PFSK-1 (cell line): ENCODE data around the gene SUSD3.

Experiments used
- FOXP2 ChIP-seq: optimal IDR thresholded peaks from 2 replicates; pipeline ENCODE3; 2011; ENCODE audit warnings: borderline replicate concordance, control low read depth, inconsistent platforms; ENCODE audit not compliant: insufficient read depth; ENCODE audit errors: extremely low read length, extremely low read depth
- POLR2AphosphoS5 ChIP-seq: IDR thresholded peaks from 2 replicates; pipeline ENCODE4 v1.6.1; 2012; ENCODE audit warnings: low read depth, mild to moderate bottlenecking, control low read depth, low read length, moderate library complexity
- SIN3A ChIP-seq: IDR thresholded peaks from 2 replicates; pipeline ENCODE4 v1.6.1; 2012; ENCODE audit warnings: mild to moderate bottlenecking, low read length, moderate library complexity, borderline replicate concordance; ENCODE audit not compliant: insufficient read depth
- TAF1 ChIP-seq: IDR thresholded peaks from 2 replicates; pipeline ENCODE4 v1.6.1; 2012; ENCODE audit warnings: low read length, control low read depth, borderline replicate concordance; ENCODE audit not compliant: insufficient read depth
- TF ChIP-seq, protein P1 (sequence below), 2 experiments: IDR thresholded peaks; 2 replicates each; pipeline versions ENCODE4 v1.6.1 to v1.8.0; 2011 to 2012; ENCODE audit warnings: low read depth in 2 of 2, low read length in 2 of 2, control low read depth in 1 of 2, inconsistent platforms in 1 of 2, mild to moderate bottlenecking in 1 of 2, moderate library complexity in 1 of 2; ENCODE audit not compliant: insufficient read depth in 1 of 2

SUSD3 gene

DNA sequence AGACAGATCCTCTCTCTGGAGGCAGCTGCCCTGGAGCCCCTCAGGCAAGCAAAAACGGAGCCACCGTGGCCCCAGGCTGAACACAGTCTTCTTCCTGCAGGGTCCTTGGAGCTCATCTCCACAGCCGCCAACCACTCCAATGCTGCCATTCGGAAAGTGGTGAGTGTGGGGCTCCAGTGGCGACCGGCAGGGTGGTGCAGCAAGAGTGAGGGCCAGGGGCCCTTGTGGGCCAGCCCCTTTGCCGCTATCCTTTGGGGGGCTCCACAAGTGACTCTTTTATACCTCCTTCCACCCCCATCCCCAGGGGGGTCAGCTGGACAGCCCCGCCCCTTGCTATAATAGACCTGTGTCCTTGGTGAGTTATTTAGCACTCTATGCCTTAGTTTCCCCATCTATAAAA lies 47.4 kb upstream of the SUSD3 start:
- TF ChIP-seq TAF1 (no peak), FOXP2 (no peak), SIN3A (no peak), POLR2AphosphoS5 (no peak)
- TF ChIP-seq, protein P1, sequence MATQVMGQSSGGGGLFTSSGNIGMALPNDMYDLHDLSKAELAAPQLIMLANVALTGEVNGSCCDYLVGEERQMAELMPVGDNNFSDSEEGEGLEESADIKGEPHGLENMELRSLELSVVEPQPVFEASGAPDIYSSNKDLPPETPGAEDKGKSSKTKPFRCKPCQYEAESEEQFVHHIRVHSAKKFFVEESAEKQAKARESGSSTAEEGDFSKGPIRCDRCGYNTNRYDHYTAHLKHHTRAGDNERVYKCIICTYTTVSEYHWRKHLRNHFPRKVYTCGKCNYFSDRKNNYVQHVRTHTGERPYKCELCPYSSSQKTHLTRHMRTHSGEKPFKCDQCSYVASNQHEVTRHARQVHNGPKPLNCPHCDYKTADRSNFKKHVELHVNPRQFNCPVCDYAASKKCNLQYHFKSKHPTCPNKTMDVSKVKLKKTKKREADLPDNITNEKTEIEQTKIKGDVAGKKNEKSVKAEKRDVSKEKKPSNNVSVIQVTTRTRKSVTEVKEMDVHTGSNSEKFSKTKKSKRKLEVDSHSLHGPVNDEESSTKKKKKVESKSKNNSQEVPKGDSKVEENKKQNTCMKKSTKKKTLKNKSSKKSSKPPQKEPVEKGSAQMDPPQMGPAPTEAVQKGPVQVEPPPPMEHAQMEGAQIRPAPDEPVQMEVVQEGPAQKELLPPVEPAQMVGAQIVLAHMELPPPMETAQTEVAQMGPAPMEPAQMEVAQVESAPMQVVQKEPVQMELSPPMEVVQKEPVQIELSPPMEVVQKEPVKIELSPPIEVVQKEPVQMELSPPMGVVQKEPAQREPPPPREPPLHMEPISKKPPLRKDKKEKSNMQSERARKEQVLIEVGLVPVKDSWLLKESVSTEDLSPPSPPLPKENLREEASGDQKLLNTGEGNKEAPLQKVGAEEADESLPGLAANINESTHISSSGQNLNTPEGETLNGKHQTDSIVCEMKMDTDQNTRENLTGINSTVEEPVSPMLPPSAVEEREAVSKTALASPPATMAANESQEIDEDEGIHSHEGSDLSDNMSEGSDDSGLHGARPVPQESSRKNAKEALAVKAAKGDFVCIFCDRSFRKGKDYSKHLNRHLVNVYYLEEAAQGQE (IDR thresholded peaks at IDR 0.05; ENCODE audit: insufficient read depth in 1 of 2, low read depth in 2 of 2, low read length in 2 of 2) = no peak

DNA sequence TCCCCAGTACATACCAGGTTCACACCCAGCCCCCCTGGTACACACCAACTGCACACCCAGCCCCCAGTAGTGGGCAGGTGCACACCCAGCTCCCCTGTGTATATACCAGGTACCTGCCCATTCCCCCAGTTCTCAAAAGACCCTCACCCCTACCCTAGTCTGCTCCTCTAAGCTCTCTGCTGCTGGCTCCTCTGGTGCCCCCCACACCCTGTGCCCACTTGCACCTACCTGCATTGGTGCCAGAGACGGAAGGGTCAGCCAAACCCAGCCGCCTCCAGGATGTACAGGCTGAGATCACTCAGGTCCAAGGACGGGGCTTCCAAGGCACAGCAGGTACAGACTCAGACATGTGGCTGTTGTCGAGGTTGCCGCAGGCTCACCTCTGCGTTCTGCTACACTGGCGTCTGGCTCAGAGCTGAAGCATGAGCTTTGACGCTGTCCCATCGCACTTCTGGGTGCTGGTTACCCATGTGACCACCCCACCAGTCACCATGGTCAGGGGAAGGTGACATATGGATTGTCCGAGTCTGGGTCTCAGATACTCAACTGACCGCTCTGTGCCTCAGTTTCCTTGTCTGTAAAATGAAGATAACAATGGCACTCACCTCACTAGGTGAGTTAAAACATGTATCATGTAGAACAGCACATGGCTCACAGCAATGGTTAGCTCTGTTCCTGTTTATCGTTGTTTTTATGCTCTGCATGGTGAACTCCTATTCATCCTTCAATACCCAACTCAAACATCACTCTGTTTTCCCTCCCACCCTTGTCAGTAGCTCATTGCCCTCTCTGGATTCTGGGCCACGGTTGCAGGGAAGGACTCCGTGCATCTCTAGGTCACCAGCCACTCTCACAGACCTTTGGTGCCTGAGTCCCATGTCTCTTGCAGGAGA lies 45.3 kb upstream of the SUSD3 start:
- TF ChIP-seq SIN3A (no peak), TAF1 (no peak), FOXP2 (no peak), POLR2AphosphoS5 (no peak)
- TF ChIP-seq, protein P1 (IDR thresholded peaks at IDR 0.05; ENCODE audit: insufficient read depth in 1 of 2, low read depth in 2 of 2, low read length in 2 of 2) = no peak

DNA sequence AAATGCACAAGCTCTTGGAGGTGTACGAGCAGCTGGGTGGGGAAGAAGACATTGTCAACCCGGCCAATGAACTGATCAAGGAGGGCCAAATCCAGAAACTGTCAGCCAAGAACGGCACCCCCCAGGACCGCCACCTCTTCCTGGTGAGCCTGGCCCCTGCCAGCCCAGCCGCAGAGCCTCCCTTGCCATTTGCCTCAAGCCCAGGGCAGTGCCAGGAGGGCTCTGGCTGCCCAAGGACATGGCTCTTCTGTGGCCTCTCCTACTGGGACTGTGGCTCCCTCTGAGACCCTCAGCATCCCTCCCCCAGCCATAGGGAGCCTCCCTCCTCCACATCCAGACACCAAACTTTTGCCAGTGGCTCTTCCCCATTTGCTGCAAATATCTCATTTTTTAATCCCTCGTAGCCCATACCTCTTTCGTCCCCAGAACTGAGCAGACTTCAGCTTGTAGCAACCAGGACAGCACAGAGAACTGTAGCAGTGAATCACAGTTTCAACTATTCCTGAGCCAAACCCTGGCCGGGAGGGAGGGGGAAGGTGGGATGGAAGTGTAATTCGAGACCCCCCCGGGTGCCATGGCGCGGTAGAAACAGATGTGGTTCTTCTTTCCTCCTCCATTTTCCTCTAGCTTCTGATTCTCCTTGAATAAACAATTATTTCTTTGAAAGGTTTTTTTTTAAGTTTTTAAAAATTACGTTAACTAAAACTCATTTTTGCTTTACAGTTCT lies 44.5 kb upstream of the SUSD3 start:
- no peak for TF ChIP-seq TAF1
- TF ChIP-seq, protein P1 (IDR thresholded peaks at IDR 0.05; ENCODE audit: insufficient read depth in 1 of 2, low read depth in 2 of 2, low read length in 2 of 2) = no peak
- TF ChIP-seq FOXP2 = no peak
- no peak for TF ChIP-seq POLR2AphosphoS5
- TF ChIP-seq SIN3A = no peak

DNA sequence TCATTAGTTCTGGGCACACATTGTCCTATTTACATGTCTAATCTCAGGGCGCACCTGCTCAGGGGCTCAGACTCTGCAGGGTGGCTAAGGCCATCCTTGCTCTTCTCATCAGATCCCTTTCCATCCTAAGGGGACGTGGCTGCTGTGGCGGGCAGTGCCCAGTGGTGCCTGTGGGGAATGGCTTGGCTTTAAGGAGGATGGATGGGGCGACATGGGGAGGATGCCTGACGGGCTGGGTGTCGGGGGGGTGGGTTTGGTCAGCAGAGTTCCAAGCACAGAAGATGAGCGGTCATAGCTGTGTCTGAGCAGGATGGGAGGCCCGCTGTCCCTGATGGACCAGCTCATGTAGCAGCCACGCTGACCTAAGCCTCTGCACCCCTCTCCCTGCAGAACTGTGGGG lies 40.9 kb upstream of the SUSD3 start:
- no peak for TF ChIP-seq TAF1
- no peak for TF ChIP-seq POLR2AphosphoS5
- TF ChIP-seq, protein P1 (IDR thresholded peaks at IDR 0.05; ENCODE audit: insufficient read depth in 1 of 2, low read depth in 2 of 2, low read length in 2 of 2) = no peak
- TF ChIP-seq SIN3A = no peak
- no peak for TF ChIP-seq FOXP2
